Bone marrow (tissue), 2 donors: Measurements from ENCODE around the gene NSMF.
"Not testable (repeated sequence)": the region's sequence is repeated elsewhere in the genome, so short reads cannot be mapped to it uniquely, and the experiment has no call there.

Experiments used
- DNase-seq, 2 donors: peaks; one replicate each; lab custom pipeline; 2025; lab: John Stamatoyannopoulos, UW

The NSMF gene

DNA sequence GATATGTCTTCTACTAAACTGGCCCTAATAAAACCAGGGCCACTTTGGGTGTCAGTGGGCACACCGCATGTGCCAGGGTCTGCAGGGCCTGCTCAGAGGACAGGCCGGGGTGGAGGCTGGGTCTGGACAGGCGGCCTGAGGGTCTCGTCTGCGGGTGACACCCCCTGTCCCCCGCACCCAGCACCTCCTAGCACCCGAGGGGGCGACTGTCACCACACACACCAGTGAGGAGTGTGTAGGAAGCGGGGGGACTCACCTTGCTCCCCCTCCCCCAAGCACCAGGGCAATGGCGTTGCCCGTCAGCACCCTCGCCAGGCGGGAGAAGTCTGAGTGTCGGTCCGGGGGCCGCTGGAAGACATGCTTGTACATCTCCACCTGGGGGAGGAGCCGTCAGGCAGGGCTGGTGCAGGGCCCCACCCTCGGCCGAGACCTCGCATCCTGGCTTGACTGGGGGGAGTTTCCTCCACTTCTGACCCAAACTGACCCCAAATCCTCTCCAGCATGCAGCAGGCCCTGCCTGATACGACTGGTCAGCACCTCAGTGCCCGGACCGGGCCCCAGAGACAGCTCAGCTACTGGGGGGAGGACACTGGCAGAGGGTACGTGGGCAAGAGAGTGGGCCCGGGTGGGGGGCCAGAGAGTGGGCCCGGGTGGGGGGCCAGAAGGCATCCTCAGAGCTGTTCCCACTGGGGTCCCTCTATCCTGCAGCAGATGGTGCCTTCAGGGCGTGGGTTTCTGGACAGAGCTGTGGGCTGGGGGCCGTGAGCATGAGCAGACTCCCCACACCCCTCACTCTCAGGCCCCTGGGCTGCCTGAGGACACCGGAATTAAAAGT is 18.9 kb upstream of the NSMF start:
- no peak for DNase-seq

DNA sequence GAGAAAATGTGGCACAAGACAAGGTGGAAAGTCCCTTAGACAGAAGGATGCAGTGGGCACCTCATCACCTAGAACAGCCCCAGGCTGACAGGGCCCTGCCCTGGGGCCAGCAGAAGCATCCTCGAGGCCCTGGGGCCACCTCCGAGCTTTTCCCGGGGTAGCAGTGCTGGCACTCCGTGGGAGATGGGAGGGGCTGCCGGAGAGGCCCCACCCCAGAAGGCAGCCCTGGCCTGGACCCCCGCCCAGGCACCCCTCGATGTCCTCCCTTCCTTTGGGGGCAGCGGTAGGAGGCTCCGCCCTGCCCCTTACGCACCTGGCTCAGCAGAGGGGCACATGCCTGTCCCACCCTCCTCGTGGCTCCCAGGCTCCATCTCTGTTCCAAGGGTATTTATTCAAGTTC is 17.7 kb upstream of the NSMF start:
- no peak for DNase-seq

DNA sequence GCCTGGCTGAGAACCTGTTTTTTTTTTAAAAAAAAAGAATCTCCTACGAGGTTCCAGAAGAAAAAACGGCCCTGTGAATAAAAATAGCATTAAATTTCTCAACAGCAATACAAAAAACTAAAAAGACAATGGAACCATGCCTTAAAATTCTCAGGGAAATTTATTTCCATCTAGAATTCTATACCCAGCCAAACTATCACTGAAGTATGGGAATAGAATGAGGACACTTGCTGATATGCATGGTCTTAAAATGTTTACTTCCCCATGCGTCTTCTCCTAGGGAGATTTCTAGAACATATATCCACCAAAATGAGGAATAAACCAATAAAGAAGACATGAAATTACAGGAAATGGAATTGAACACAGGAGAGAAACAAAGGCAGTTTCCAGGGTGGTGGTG is 16.5 kb upstream of the NSMF start:
- DNase-seq = no peak

DNA sequence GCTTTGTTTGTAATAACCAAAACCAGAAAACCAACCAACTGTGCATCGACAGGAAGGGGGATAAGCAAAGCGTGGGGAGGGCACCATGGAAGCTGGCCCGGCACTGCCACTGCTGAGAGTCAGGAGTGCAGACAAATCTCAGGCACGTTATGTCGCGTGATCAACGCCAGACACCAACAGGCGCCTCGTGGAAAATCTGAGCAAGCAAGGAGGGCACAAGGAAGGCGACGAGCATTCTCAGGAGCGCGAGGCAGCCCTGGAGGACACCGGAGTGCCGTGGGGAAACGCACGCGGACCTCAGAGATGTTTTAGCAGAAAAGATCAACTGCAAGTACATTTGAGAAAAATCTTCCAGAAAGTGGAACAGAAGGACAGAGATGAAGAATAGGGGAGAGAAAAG is 15.1 kb upstream of the NSMF start:
- DNase-seq = no peak

DNA sequence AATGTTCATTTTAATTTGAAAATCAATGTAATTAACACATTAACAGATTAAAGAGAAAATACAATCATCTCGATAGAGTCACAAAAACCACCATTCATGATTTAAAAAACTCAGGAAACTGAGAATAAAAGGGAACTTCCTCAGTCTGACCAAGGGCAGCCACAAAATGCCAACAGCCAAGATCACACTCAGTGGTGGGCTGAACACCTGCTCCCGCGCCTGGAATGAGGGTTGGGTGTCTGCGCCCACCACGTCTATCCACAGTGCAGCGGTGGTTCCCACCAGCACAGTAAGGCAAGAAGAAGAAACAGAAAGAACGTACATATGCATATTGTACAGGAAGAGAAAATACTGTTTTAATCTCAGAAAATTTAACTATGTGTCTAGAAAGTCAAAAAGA is 11.7 kb upstream of the NSMF start:
- no peak for DNase-seq

DNA sequence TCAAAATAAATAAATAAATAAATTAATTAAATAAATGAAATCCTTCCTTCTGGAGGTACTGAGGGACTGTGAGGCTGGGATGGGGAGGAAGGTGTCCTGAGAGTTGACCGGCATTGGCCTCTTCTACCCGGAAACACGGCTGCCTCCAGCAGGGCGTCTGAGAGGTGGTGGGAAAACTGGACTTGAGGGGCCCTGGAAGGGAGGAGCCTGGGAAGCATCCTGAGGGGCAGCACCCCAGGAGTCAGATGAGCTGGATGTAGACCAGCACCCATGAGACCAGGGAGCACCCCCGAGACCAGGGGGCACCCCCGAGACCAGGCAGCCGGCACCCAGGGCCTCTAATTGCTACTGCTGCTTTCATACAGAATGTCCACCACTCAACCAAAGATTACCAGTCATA is 8.8 kb upstream of the NSMF start:
- DNase-seq = no peak

DNA sequence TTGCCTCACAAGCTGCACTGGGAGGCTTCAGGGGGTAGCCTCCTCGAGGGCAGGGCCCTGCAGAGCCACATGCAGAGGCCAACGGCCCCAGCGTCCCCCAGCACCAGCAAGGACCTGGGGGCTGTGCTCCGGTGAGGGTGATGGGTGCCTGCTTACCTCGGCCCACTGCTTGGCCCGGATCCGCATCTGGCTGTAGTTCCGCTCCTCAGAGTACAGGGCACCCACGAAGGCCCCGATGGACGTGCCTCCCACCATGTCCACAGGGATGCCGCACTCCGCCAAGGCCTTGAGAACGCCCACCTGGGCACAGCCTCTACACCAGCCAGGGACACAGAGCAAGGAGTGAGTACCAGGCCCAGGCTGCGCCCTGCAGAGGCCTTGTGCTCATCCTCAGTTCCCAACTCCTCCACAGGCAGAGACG is 8.0 kb upstream of the NSMF start:
- no peak for DNase-seq

DNA sequence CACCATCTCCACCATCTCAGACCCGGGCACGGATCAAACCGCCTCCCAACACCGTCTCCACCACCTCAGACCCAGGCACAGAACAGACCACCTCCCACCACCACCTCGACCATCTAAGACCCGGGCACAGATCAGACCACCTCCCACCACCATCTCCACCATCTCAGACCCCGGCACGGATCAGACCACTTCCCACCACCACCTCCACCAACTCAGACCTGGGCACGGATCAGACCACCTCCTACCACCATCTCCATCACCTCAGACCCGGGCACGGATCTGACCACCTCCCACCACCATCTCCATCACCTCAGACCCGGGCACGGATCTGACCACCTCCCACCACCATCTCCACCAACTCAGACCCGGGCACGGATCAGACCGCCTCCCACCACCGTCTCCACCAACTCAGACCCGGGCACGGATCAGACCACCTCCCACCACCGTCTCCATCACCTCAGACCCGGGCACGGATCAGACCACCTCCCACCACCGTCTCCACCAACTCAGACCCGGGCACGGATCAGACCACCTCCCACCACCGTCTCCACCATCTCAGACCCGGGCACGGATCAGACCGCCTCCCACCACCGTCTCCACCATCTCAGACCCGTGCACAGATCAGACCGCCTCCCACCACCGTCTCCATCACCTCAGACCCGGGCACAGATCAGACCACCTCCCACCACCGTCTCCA is 7.4 kb upstream of the NSMF start:
- not testable (repeated sequence) for DNase-seq

DNA sequence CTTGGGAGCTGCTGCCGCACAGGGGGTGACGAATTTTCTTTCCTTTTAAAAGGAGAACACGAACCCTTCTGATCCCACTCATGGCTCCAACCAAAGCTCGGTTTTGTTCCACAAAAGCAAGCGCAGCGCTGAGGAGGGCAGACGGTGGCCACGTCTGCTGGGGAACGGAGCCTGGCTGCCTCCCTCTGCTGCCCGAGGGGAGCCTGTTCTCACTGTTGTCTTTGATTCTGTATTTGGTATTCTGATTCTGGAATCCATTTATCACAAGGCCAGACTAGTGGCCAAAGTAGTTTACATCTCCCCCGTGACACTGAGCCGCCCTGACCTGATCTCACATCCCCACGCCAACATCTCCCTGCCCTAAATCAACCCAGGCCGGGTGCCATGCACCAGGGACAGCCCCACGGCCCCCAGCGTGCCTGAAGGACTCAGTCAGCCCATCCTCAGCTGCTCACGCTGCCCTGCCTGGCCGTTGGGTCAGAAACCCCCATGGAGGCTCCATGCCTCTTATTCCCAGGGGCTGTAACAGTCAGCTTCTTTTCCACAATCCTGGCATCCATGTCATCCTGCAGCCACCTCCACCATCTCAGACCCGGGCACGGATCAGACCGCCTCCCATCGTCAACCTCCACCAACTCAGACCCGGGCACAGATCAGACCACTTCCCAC is 6.7 kb upstream of the NSMF start:
- no peak for DNase-seq

DNA sequence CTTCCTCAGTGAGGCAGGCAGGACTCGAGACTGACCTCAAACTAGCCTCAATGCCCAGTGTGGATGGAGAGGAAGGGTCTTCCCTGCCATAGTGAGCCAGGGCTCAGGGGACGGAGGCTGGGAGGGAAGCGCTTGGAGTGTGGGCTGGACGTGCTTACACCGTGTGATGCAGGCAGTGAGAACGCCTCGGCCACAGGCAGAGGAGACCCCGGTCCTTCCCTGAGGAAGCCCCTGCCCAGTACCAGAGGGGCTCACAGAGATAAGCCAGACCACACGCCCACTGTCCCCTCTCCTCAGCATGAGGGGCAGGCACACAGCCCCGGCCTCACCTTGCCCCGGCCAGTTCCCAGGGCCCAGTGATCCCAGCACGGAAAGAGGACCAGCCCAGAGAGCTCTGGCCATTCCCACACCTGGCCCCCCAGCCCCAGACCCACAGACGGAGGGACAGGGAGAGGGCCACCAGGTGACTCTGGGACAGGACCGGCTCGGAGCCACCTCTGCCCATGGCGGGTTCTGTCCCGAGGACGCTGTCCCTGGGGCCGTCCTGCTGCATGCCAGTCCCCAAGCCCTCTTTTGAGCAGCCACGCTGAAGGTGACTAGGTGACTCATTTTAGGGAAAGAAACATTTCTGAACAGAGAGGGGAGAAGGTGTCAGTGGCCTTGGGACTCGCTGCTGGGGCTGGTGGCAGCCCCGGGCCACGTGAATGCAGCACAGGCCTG is 6.0 kb upstream of the NSMF start:
- no peak for DNase-seq

DNA sequence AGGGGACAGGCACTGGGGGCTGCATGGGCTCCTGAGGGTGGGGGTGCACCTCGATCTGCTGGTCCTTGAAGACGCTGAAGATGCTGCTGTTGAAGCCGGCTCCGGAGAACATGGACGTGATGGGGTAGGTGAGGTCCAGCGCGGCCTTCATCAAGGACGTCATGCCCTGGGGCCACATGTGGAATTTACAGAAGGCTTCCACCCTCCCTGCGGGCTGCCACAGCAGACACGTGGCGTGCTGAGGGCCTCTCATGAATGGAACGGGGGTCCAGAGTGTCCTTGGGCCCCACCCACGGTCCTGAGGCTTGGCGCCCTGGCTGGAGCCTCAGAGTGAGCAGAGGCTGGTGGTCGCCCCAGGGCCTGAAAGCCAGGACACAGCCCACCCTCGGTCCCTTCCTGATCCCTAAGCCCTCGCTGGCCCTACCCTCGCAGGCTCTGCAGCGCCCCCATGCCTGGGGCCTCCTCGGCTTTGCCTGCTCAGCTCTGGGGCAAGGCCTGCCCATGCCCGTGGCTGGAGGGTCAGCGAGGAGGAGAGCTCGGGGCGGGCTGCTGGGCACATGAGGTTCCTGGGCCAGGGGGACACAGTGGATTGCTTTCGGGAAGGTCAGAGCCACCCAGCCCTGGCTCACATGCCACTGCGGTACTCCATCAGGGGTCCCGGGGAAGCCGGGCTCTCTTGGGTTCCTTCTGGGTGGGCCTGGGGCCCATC is 5.3 kb upstream of the NSMF start:
- no peak for DNase-seq

DNA sequence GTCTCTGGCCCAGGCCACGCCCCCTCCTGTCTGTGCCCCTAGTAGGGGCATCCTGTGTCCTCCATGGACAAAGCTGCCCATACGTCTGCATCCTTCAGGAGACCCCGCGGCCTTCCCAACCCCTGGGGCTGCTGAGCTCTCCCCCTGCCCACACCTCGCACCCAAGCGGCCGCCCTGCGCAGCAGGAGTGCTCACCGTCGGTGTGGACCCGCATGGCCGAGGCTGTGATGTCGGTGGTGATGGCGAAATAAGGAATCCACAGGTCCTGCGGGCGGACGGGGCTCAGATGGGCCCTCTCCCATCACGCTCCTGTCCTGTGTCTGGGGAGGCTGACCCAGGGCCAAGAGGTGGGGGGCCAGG is 4.8 kb upstream of the NSMF start:
- no peak for DNase-seq

DNA sequence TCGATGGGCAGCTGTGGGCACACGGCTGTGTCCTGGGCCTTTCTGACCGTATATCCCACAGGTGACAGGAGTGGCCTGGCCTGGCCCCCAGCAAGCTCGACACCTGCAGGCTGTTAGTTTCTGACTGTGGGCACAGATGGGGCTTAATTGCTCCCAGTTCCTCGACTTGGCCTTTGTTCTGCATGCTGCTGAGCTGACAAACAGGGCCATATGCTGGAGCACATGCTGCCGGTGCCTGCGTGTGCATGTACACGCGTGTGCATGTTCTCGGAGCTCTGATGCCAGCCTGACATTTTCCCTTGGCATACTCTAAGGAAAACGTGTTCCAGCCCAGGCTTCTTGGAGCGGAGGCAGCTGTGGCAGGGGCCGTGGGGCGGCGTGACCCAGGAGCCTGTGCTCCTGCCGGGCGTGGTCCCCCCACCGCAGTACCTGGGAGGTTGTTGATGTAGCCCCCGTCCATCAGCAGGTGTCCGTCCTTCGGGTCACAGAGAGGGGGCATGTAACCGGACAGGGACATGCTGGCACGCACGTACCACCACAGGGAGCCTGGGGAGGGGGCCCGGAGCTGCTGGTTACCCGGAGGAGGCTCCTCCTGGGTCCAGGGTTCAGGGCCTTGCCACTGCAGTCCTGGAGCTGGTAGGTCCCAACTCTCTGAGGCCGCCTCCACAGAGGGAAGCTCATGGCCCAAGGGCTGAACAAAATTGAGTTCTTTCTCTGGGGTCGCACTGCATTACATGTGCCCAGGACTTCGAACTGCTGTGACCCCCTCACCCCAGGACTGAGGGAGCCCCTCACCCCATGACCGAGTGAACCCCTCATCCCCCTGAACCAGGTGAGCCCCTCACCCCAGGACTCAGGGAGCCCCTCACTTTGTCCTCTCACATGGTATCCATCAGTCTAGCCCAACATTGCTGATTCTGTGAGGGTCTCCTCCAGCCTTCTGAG is 4.1 kb upstream of the NSMF start:
- DNase-seq = no peak

DNA sequence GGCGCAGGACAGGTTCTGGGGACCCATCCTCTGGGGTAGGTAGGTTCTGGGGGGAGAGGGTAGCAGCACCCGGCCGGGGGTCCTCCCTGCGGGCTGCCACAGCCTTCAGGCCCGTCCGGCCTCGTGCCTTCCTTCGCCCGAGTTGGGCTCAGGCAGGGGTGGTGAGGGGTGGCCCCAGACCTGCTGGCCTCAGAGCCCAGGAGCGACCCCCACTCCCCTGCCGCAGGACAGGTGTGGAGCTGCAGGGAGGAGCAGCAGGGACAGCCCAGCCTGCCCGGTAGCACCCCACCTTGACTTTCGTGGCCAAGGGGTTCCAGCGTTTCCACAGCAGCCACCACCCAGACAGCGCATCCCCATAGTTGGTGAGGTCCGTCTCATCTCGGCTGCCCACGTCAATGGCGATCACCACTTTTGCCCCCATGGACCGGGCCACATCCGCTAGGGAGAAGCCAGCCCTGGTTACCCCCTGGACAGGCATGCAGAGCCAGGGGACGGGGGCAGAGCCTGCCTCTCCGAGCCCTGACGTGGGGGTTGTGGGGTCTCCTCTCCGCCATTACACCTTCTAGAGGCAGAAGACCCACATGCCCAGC is 3.4 kb upstream of the NSMF start:
- no peak for DNase-seq

DNA sequence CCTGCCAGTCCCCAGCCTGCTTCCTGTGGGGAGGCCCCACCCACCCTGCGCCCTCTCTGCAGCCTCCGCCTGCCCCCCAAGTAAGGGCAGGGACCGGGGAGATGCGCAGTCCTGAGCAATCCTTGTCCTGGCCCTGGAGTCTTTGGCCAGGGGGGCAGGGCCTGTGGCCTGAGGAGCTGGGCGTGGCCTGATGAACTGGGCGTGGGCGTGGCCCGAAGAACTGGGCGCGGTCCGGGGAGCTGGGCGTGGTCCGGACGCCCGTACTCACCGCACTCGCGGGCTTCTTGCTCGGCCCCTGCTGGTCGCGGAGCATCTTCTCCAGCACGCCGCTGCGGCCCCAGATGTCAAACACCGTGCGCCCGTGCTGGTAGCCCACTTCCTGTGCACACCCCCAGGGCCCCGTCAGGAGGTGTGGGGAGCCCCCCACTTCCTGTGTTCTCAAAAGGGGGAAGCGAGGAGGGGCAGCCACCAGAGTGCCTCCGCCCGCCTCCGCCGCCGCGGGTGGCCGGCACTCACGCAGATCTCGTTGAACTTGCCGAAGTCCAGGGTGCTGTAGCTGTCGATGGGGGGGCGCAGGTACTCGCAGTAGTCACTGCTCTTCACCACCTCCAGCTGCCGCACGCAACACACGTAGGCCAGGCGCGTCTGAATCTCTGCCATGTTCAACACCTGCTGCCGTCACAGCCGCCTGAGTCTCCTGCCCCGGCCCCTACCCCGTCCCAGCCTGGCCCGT is 2.7 kb upstream of the NSMF start:
- DNase-seq = peak; percentile 28 to 52

DNA sequence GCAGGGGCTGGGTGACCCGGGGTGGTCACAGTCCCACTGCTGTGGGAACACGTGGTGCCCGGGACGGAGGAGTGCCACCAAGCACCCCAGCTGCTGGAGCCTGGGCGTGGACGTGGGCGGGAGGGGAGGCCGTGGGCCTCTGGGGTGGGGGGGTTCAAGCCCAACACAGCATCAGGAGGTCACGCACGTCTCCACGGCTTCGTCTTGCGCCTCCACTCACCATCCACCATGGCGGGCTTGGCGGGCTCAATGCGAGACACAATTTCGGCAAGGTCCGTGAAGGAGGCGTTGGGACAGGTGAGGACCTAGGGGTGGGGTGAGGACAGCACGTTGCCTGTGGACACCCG is 2.2 kb upstream of the NSMF start:
- no peak for DNase-seq

DNA sequence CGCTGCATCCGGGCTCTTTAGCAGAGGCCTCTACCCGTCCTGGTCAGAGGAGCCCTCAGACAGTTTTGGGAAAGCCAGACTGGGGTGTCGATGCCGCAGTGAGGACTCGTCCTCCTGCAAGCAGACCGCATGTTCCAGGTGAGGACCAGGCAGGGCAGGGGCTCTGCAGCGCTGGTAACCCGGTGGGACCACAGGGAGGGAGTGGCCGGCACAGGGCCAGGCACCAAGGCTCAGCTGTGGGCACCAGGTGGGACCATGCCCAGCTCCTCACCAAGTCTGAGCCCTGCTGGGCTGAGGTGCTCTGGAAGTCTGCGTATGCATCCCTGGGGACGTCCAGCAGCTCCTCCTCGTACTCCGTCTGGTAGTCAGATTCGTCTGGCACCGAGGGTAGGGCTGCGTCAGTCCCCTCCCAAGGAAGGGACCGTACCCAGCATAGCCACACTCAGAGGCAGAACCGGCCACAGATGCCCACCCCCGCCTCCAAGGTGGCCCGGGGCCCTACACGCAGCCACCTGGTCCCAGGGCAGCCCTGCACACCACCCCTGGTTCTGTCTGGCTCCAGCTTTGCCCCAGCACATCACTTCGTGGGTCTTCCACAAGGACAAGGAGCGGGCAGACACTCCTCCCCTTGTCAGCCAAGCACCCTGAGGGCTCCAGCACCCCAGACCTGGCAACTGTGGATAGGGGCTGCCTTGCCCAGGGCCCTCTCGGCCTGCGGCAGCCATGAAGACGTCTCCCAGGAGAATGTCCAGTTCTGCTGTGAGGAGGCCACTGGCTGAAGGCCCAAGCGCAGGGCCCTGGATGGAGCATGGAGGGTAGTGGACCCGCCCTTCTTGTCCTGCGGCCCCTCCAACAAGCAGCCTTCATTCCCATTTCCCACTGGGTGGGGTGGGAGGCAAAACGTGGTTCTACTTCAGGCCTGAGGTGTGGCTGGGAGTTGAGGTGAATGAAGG is 1.5 kb upstream of the NSMF start:
- no peak for DNase-seq

DNA sequence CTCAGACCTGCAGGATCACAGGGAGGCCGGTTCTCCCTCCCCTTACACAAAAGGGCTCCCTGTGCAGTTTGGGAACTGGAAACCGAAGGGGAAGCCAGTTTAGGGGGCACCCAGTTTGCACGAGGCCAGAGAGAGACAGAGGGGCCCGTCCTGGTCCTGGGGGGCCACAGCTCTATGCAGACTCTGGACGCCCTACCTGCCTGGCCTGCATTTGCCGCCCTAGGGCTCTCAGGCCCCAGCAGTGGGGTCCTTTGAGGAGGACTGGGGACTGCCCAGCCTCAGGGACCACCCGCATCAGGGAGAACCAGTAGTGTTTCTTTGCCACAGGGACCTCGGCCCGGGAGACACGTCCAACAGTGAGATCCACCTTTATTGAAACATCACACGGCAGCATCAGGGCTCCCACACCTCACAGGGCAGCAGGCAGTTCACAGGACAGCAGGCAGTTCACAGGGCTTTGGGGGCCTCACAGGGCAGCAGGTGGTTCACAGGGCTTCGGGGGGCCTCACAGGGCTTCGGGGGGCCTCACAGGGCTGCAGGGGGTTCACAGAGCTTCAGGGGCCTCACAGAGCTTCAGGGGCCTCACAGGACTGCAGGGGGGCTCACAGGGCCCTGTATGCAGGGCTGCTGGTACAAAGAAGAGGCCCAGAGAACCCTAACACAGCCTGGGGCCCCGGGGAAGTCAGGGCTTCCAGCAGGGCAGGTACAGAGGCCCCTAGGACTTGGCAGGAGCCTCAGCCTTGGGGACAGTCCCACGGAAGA is 648 bp upstream of the NSMF start:
- DNase-seq = no peak
